Activated naive CD4-positive, alpha-beta T cell treated with anti-CD3 and anti-CD28 coated beads for 36 hours (primary cell): ENCODE results near the gene ERICH3. TPM values are rescaled to one million over a fixed set of nuclear protein-coding genes. Genes with fewer than 3 reads are reported as not detected.
A peak's percentile ranks its signal among the peaks of the same experiment; 100 is the strongest.

ENCODE experiments used
- CTCF ChIA-PET: fragments of 350-600 bp; sonication (Branson Sonifier 250); formaldehyde crosslinking; loops from one replicate; lab custom pipeline; 2021; ENCODE audit warnings: antibody characterized with exemption; lab: Charles Lee
- DNase-seq: peaks from one replicate; pipeline ENCODE4 v3.0.0-alpha.2; 2020
- H3K27ac Mint-ChIP-seq: one replicate; pipeline ENCODE4 v1.8.0; 2021; ENCODE audit warnings: mild to moderate bottlenecking, mixed read lengths
- H3K27me3 Mint-ChIP-seq: one replicate; pipeline ENCODE4 v1.8.0; 2021; ENCODE audit warnings: low read depth, mixed read lengths
- H3K36me3 Mint-ChIP-seq: one replicate; pipeline ENCODE4 v1.8.0; 2021; ENCODE audit warnings: low read depth, mixed read lengths
- H3K4me1 Mint-ChIP-seq: one replicate; pipeline ENCODE4 v1.8.0; 2021; ENCODE audit warnings: low read depth, mixed read lengths
- H3K4me3 Mint-ChIP-seq: one replicate; pipeline ENCODE4 v1.8.0; 2021; ENCODE audit warnings: mild to moderate bottlenecking, moderate library complexity, mixed read lengths
- H3K9me3 Mint-ChIP-seq: one replicate; pipeline ENCODE4 v1.8.0; 2021; ENCODE audit warnings: mixed read lengths
- intact Hi-C: fragments of 100-400 bp; cut with micrococcal nuclease; formaldehyde crosslinking; loops from one replicate; pipeline ENCODE4 v1.15.1; 2023
- total RNA-seq, 2 experiments: library from RNA; stranded (reverse); gene quantifications; one replicate each; pipeline ENCODE4 v1.2.3, GENCODE V29; 2021

The ERICH3 gene
- total RNA-seq, 2 experiments from 2014 or later, result not detected

DNA sequence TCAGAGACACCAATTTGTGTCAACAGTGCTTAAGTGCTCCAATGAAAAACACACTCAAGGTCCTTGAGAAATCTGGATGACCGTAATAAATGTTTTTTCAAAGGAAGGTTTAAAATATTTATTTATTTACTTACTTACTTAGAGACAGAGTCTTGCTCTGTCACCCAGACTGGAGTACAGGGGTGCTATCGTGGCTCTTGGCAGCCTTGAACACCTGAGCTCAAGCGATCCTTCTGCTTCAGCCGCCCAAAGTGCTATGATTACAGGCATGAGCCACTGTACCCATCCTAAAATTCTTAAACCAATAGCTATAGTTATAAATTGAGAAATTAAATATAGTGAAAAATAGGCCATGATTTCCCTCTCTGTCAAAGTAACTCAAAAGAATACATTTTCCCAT, 17.3 kb upstream of the ERICH3 start:
- no peak for DNase-seq
- CTCF ChIA-PET, result interaction anchor here (0.6 to 3.5 kb wide), 6 partner anchors 10 to 178 kb away, joined by 3 to 25 read pairs (median 3); partner anchors contain the start of genes CRYZ and TYW3
- H3K4me1 Mint-ChIP-seq, result peaks cover 2% of the 10 kb centered on the region
- intact Hi-C loops, result loop anchor here (1.0 kb wide), 1 partner anchor 42 kb away; the partner anchor contains the start of genes CRYZ and TYW3
- no peaks in the 10 kb centered on the region for H3K27me3 Mint-ChIP-seq
- no peaks in the 10 kb centered on the region for H3K9me3 Mint-ChIP-seq
- no peak overlapping the region for H3K4me3 Mint-ChIP-seq
- H3K27ac Mint-ChIP-seq, result no peak overlapping the region
- no peaks in the 10 kb centered on the region for H3K36me3 Mint-ChIP-seq

DNA sequence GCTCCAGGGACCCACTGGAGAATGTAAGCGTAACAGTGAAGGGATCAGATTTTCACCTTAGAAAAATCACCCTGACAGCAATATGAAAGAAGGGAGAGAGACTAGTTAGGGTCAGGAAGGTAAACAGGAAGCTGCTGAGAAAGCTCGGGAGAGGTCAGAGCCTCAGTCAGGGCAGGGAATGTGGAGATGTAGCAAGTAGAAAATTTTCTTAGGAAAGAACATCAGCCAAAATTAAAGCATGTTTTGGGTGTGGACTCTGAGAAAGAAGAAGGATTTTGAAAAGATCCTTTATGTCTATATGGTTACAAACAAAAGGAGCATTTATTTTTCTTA, 16.7 kb upstream of the ERICH3 start:
- intact Hi-C loops, result loop anchor here (1.0 kb wide), 1 partner anchor 43 kb away; the partner anchor contains the start of genes CRYZ and TYW3
- no peaks in the 10 kb centered on the region for H3K36me3 Mint-ChIP-seq
- H3K4me3 Mint-ChIP-seq, result no peak overlapping the region
- no peaks in the 10 kb centered on the region for H3K27me3 Mint-ChIP-seq
- no peaks in the 10 kb centered on the region for H3K9me3 Mint-ChIP-seq
- CTCF ChIA-PET, result interaction anchor here (0.9 to 3.5 kb wide), 10 partner anchors 12 to 222 kb away, joined by 3 to 25 read pairs (median 4); partner anchors contain the start of genes CRYZ and TYW3
- peaks cover 2% of the 10 kb centered on the region for H3K4me1 Mint-ChIP-seq
- no peak for DNase-seq
- no peak overlapping the region for H3K27ac Mint-ChIP-seq

DNA sequence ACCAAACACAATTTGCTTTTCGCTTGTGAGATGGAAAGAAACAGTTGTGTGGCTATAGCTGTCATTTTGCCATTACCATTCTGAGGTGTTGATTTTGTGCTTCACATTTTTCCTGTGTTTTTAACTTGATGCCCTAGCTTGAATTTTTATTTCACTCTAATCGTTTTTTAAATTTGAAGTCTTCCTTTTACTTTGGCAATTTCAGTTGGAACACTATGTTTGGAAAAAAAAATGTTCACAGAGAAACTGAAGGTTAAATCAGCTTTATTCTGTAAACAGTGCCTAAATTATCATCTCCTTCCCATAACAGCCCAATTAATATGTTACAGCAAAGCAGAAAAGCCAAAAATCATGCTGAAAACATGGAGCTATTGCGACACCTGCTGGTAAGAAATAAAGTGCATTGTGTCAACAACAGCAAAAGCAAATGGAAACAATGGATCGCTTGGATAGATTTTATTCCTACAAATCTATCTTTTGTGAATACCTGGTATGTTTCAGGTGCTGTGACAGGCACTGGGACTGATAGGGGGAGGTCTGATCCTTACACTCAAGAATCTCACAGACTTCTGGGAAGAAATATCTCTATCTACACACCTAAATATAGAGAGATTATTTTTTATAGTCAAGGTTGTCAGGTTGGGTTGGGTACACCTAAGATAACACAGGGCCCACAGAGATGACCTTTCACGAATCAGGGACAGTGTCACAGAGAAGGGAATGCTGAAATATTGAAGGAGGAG, 16.2 kb upstream of the ERICH3 start:
- H3K27ac Mint-ChIP-seq, result no peak overlapping the region
- CTCF ChIA-PET, result interaction anchor here (0.6 to 3.5 kb wide), 17 partner anchors 10 to 221 kb away, joined by 3 to 25 read pairs (median 4); partner anchors contain the start of genes CRYZ and TYW3
- H3K27me3 Mint-ChIP-seq, result peaks cover 2% of the 10 kb centered on the region
- no peak overlapping the region for H3K4me3 Mint-ChIP-seq
- intact Hi-C loops, result loop anchor here (1.0 to 5.0 kb wide), 2 partner anchors 44 to 687 kb away; partner anchors contain the start of genes CRYZ and TYW3
- H3K9me3 Mint-ChIP-seq, result no peaks in the 10 kb centered on the region
- peak; percentile 58 for DNase-seq
- peaks cover 2% of the 10 kb centered on the region for H3K4me1 Mint-ChIP-seq
- no peaks in the 10 kb centered on the region for H3K36me3 Mint-ChIP-seq

DNA sequence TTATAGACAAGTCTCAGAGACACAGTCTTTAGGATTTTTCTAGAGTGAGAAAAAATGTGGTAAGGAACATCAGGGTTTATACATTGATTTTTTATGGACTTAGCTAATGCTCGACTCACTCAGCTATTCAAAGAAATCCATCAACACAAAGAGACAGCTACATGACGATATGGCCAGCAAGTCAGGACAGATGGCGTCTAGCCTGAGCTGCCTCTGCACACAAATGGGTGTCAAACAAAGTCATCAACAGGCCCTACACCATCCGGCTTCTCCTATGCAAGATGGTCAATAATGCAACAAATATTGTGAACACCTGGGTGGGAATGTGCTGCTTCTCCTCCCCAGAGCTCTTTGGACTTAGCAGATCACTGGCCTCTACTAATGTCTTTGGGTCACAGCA, 13.3 kb upstream of the ERICH3 start:
- Mint-ChIP-seq H3K4me1 (peaks cover 2% of the 10 kb centered on the region), H3K27me3 (peaks cover 2% of the 10 kb centered on the region), H3K36me3 (no peaks in the 10 kb centered on the region), H3K4me3 (no peak overlapping the region), H3K9me3 (no peaks in the 10 kb centered on the region), H3K27ac (no peak overlapping the region)
- intact Hi-C loops, result loop anchor here (5.0 kb wide), 1 partner anchor 685 kb away; no protein-coding TSS in a partner anchor
- CTCF ChIA-PET, result interaction anchor here (0.6 kb wide), 1 partner anchor 1031 kb away, joined by 3 read pairs; no protein-coding TSS in a partner anchor
- DNase-seq, result no peak

DNA sequence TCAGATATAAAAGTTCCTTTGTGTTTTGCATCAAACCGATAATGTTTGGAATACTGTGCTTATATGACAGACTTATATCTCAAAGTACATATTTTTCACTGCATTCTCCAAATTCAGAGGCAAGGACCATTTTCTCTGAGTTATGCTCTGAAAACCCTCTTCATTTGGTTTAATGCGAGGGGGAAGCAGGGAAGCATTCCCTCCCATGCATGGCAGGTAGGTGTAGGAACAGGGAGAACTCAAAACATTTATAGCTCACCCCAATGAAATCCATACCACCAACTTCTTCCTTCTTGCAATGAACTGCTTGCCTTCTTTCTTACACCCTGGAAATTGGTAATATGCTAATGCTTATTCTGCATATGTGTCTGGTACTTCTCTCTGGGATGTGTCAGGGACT, 10.7 kb upstream of the ERICH3 start:
- H3K27me3 Mint-ChIP-seq, result peaks cover 7% of the 10 kb centered on the region
- H3K36me3 Mint-ChIP-seq, result no peaks in the 10 kb centered on the region
- CTCF ChIA-PET, result no interaction called here
- H3K9me3 Mint-ChIP-seq, result no peaks in the 10 kb centered on the region
- intact Hi-C loops, result no loop called here
- H3K27ac Mint-ChIP-seq, result no peak overlapping the region
- DNase-seq, result no peak
- H3K4me3 Mint-ChIP-seq, result no peak overlapping the region
- H3K4me1 Mint-ChIP-seq, result no peaks in the 10 kb centered on the region

DNA sequence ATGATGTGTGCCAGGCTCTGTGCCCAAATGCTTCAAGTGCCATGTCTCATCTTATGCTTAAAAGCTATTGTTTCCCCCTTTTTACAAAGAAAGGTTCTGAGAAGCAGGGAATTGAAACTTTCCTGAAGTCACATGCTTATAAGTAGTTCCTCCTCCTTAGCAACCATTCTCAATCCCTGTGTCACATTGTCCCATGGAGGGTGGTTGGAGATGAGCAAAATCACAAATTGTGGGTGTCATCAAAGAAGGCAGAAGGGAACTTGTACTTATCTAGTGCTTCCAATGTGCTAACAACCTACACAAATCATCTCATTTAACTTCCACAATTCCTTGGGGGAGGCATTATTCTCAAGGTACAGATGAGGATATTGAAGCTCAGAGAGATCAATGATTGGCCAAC, 10.1 kb upstream of the ERICH3 start:
- Mint-ChIP-seq H3K9me3 (no peaks in the 10 kb centered on the region), H3K36me3 (no peaks in the 10 kb centered on the region), H3K4me3 (no peak overlapping the region), H3K4me1 (no peaks in the 10 kb centered on the region), H3K27me3 (peaks cover 9% of the 10 kb centered on the region), H3K27ac (no peak overlapping the region)
- intact Hi-C loops, result no loop called here
- DNase-seq, result no peak
- CTCF ChIA-PET, result no interaction called here

DNA sequence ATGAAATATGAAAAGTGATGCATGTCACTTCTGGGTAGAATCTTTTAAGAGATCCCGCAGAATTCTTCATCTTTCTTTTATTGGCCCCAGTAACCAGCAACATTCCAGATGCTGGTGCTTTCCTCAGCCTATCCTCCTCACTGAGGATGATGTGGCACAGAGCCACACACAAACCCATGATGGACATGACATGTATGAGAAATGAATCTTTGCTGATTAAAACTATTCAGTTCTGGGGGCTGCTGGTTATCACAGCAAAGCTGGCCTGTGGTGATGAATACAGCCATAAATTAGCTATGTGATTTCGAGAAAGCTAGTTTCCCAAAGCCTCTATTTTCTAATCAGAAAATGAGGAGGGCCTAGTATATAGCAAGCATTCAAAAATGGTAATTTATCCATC, 8.3 kb upstream of the ERICH3 start:
- Mint-ChIP-seq H3K27me3 (peaks cover 9% of the 10 kb centered on the region), H3K9me3 (no peaks in the 10 kb centered on the region), H3K36me3 (no peaks in the 10 kb centered on the region), H3K27ac (no peak overlapping the region), H3K4me3 (no peak overlapping the region), H3K4me1 (no peaks in the 10 kb centered on the region)
- intact Hi-C loops, result no loop called here
- no peak for DNase-seq
- CTCF ChIA-PET, result no interaction called here

DNA sequence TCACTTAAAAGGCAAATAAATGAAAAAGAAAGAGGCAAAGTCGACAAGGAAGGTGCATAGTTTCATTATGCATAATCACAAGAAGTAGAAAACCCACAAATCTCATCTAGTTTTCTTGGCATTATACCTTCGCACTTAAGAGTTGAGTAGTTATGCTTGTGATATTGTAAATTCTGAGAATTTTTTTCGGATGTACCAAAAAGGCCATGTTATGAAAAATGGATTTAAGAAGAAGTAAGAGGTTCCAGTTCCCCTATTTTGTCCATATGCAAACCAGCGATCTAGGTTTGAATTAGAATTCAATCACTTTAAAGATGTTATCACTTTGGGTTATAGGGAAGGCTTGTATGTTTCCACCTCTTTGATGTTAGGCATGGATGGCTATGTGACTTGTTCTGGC, 7.9 kb upstream of the ERICH3 start:
- Mint-ChIP-seq H3K9me3 (no peaks in the 10 kb centered on the region), H3K27me3 (peaks cover 9% of the 10 kb centered on the region), H3K4me1 (no peaks in the 10 kb centered on the region), H3K36me3 (no peaks in the 10 kb centered on the region), H3K27ac (no peak overlapping the region), H3K4me3 (no peak overlapping the region)
- CTCF ChIA-PET, result interaction anchor here (4.0 kb wide), 1 partner anchor 8 kb away, joined by 16 read pairs; no protein-coding TSS in a partner anchor
- intact Hi-C loops, result no loop called here
- no peak for DNase-seq

DNA sequence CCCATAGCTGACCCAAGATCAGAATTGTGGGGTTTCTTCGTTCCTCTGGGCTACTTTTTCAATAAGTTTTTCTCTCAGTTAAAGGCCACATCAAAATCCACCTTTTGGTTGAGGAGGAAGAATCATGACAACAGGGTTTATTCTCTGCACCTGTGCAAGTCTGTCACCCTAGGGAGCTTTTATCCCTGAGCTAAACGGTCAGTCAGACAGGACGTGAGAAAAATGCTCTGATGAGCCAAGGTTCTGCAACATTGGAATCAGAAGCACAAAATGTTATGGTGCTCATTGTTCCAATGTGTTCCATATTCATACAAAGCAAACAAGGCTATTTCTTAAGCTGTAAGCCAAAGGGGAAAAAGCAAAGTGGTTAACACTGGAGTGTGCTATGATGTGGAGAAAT, 7.4 kb upstream of the ERICH3 start:
- Mint-ChIP-seq H3K27me3 (peaks cover 9% of the 10 kb centered on the region), H3K4me3 (no peak overlapping the region), H3K4me1 (no peaks in the 10 kb centered on the region), H3K27ac (no peak overlapping the region), H3K9me3 (no peaks in the 10 kb centered on the region), H3K36me3 (no peaks in the 10 kb centered on the region)
- CTCF ChIA-PET, result interaction anchor here (4.0 kb wide), 1 partner anchor 8 kb away, joined by 16 read pairs; no protein-coding TSS in a partner anchor
- DNase-seq, result no peak
- intact Hi-C loops, result no loop called here

DNA sequence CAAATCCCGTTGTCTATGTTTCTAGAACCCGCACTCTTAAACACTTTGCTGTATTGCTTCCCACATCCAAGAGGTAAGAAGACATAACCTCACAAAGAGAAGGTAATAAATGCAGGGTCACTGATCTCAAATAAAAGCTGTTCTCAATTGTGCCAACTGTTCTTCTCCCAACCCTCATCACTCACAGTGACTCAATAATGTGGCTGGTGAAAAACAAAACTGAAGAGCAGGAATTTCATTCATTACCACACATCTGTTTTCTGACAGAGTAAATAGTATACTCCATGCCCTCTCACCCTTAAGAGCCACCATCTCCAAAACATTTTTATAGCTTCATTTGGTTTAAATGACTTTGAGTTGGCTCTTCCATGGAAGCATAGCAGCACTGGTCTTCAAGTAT, 6.2 kb upstream of the ERICH3 start:
- Mint-ChIP-seq H3K36me3 (no peaks in the 10 kb centered on the region), H3K9me3 (no peaks in the 10 kb centered on the region), H3K27me3 (peaks cover 13% of the 10 kb centered on the region), H3K4me1 (no peaks in the 10 kb centered on the region), H3K27ac (no peak overlapping the region), H3K4me3 (no peak overlapping the region)
- CTCF ChIA-PET, result interaction anchor here (0.8 to 4.0 kb wide), 2 partner anchors 9 to 674 kb away, joined by 3 to 16 read pairs; no protein-coding TSS in a partner anchor
- intact Hi-C loops, result no loop called here
- DNase-seq, result no peak

DNA sequence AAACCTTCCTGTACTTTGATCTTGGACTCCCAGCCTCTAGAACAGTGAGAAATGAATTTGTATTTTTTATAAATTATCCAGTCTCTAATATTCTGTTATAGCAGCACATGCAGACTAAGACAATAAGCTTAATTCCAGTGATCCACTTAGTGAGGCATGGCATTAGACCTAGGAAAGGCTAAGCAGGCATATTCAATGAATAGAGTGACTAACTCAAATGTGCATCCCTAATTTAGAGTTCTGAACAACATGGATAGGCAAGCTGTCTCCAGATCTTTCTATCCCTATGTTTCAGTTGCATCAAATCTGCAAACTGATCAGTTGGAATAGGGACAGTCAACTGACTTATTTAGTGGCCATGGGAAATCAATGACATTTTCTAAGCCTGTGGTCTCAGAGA, 4.3 kb upstream of the ERICH3 start:
- intact Hi-C loops, result no loop called here
- CTCF ChIA-PET, result interaction anchor here (4.0 kb wide), 1 partner anchor 11 kb away, joined by 16 read pairs; no protein-coding TSS in a partner anchor
- Mint-ChIP-seq H3K36me3 (no peaks in the 10 kb centered on the region), H3K4me3 (no peak overlapping the region), H3K27ac (no peak overlapping the region), H3K9me3 (no peaks in the 10 kb centered on the region), H3K27me3 (peaks cover 26% of the 10 kb centered on the region), H3K4me1 (peaks cover 1% of the 10 kb centered on the region)
- DNase-seq, result no peak

DNA sequence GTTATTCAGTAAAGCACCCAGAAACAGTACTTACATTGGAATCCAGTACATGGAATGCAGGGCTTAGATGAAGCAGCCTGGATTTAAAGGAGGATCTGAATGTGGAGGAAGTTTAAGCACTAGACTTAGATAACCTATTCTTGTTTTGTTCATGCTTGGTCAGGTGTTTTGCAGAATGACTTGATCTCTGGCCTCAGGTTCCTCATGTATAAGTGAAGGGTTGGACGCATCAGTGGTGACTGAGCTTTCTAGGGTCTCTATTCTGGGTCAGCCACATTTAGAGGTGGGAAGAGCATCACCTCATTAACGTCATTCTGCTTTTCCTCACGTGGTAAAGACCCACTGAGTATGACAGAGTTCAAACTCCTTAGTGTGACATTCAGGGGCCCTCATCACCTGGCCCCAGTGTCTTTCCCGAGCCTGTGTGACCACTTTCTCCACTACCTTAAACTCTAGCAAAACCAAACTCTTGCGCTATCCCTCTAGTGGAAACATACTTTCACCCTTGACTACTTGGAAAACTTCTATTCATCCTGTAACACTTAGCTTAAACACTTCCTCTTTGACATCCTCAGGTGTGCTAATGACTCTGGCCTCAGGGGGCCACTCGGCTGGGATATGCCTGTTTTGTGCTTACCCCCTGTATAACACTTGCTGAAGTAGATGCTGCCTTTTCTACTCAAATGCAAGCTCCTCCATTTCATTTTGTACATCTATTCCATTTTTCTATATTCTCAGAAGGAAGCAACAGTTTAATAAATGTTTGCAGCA, 871 bp upstream of the ERICH3 start:
- Mint-ChIP-seq H3K4me1 (peaks cover 1% of the 10 kb centered on the region), H3K27ac (no peak overlapping the region), H3K36me3 (no peaks in the 10 kb centered on the region), H3K4me3 (no peak overlapping the region), H3K27me3 (peaks cover 34% of the 10 kb centered on the region), H3K9me3 (peaks cover 10% of the 10 kb centered on the region)
- intact Hi-C loops, result no loop called here
- CTCF ChIA-PET, result interaction anchor here (1.0 to 1.1 kb wide), 2 partner anchors 15 to 20 kb away, joined by 3 to 4 read pairs; no protein-coding TSS in a partner anchor
- no peak for DNase-seq
